HCT116 (cell line): ENCODE measurements around the gene CRIM1.
"Not testable (repeated sequence)": the region's sequence is repeated elsewhere in the genome, so short reads cannot be mapped to it uniquely, and the experiment has no call there.

Experiments used
- EZH2phosphoT487 ChIP-seq: fragments of 200-600 bp; IDR thresholded peaks from 2 replicates; pipeline ENCODE4 v1.6.1; 2018; ENCODE audit warnings: antibody characterized with exemption, borderline replicate concordance
- POLR2A ChIP-seq: IDR thresholded peaks from 2 replicates; pipeline ENCODE4 v1.7.0; 2011; ENCODE audit warnings: borderline replicate concordance; ENCODE audit not compliant: insufficient read depth, insufficient read length; ENCODE audit errors: extremely low read depth

DNA sequence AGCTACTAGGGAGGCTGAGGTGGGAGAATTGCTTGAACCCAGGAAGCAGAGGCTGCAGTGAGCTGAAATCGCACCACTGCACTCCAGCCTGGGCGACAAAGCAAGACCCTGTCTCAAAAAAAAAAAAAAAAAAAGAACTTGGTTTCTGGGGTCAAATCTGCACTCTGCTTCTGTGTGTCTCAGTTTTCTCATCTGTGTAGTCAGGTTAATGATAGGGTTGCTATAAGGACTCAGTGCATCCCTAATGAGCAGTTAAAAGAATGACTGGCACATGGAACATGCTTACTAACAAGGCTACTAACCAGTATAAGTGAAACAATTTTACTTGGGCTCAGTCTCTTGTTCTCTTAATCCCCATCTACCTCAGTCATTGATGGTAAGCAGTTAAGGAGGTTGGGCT, 7.5 kb downstream of the CRIM1 start:
- TF ChIP-seq POLR2A, EZH2phosphoT487: not testable (repeated sequence)
